DND-41 (cell line): ENCODE results near the gene PTPRN2.

ENCODE experiments used
- ATAC-seq: fragments of 200-7000 bp; cut with Tn5 transposase; 3 replicates; pipeline ENCODE4 v1.9.1; 2021; ENCODE audit warnings: low read depth; ENCODE audit not compliant: insufficient read depth
- DNase-seq: peaks from one replicate; pipeline ENCODE4 v3.0.0-alpha.2; 2020
- H2AFZ ChIP-seq: 2 replicates; pipeline ENCODE4 v1.6.0; 2012; ENCODE audit warnings: low read depth, low read length
- H3K27ac ChIP-seq: 2 replicates; pipeline ENCODE4 v1.5.1; 2012; ENCODE audit warnings: low read length, inconsistent platforms
- H3K27me3 ChIP-seq: fragments of 200-600 bp; sonication (generic); 2 replicates; pipeline ENCODE4 v1.6.0; 2012; ENCODE audit warnings: low read length, mild to moderate bottlenecking, inconsistent platforms; ENCODE audit not compliant: insufficient read depth, poor library complexity
- H3K36me3 ChIP-seq: 2 replicates; pipeline ENCODE4 v1.5.1; 2012; ENCODE audit warnings: low read length, inconsistent platforms; ENCODE audit not compliant: insufficient read depth
- H3K4me1 ChIP-seq: 2 replicates; pipeline ENCODE4 v1.5.1; 2012; ENCODE audit warnings: mild to moderate bottlenecking, low read length; ENCODE audit not compliant: insufficient read depth
- H3K4me2 ChIP-seq: 2 replicates; pipeline ENCODE4 v1.6.0; 2012; ENCODE audit warnings: mild to moderate bottlenecking, moderate library complexity, low read length, inconsistent platforms; ENCODE audit not compliant: insufficient read depth
- H3K4me3 ChIP-seq, 2 experiments: fragments of 200-600 bp in 1 of 2; shearing (Covaris generic) in 1 of 2; 2 replicates each; pipeline ENCODE4 v1.5.1; 2012 to 2016; ENCODE audit warnings: inconsistent platforms in 2 of 2, low read length in 2 of 2, mild to moderate bottlenecking in 2 of 2, low read depth in 1 of 2, moderate library complexity in 1 of 2
- H3K79me2 ChIP-seq: 2 replicates; pipeline ENCODE4 v1.6.0; 2012; ENCODE audit warnings: low read length, inconsistent platforms; ENCODE audit not compliant: insufficient read depth
- H3K9ac ChIP-seq: 2 replicates; pipeline ENCODE4 v1.6.0; 2012; ENCODE audit warnings: low read depth, mild to moderate bottlenecking, inconsistent platforms, low read length, moderate library complexity
- H3K9me3 ChIP-seq: 2 replicates; pipeline ENCODE4 v1.5.1; 2012; ENCODE audit warnings: low read length, moderate library complexity, mild to moderate bottlenecking, inconsistent platforms; ENCODE audit not compliant: insufficient read depth, severe bottlenecking
- H4K20me1 ChIP-seq: 2 replicates; pipeline ENCODE4 v1.6.0; 2012; ENCODE audit warnings: low read length; ENCODE audit not compliant: insufficient read depth
- CTCF ChIP-seq: IDR thresholded peaks from 2 replicates; pipeline ENCODE4 v1.5.1; 2012; ENCODE audit warnings: borderline replicate concordance, low read length, moderate library complexity, mild to moderate bottlenecking; ENCODE audit not compliant: poor library complexity, severe bottlenecking; ENCODE audit errors: extremely low read depth
- EZH2 ChIP-seq: IDR thresholded peaks from 3 replicates; pipeline ENCODE4 v1.6.1; 2012; ENCODE audit warnings: borderline replicate concordance, low read depth, mild to moderate bottlenecking, moderate library complexity, low read length, inconsistent platforms; ENCODE audit not compliant: severe bottlenecking

PTPRN2 gene

DNA sequence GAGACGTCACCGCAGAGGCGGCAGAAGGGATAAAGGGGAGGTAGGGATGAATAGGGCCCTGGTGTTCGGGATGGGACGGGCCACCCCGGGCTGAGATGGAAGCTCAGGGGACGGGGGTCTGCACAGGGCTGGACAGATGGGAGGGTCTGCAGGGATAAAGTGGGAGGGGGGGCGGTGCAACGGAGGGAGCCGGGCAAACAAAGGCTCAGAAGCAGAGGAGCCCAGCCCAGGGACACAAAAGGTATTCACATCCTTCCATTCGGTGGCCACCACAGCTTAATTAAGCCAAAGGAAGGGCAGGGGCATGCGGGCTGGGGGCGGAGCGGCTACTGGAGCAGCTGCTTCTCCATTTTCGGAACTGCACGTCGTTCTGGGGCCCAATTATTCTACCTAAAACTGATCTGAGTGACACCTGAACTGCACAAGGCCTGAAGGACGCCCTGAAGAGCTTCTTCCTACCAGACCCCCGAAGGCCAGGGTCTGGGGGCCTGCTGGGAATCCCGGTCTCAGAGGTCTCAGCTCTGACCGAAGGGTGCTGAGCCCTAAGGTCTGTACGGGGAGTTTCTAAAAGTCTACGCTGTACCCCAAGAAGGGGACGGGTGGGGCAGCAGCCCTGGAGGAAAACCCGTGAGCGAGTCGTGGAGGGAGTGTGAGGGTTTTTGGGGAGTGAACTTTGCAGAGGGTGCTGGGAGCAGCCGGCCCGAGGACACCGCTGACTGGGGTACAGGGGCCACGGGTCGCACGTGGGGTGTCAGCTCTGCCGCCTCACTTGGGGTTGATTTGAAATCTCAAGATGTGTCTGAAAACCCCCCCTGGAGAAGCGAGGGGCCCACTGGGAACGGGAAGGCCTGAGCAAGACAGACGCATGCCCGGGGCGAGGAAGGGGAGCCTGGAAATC, 916.0 kb downstream of the PTPRN2 start:
- TF ChIP-seq EZH2 (no peak), CTCF (no peak)
- Histone ChIP-seq H3K9ac (peak overlapping the region; percentile 68), H3K4me3 (peak overlapping the region in 1 of 2 experiments; percentile 49; a peak in 2 of 4 replicates), H3K27me3 (no peaks in the 10 kb centered on the region), H3K79me2 (peaks cover 93% of the 10 kb centered on the region), H3K27ac (peak overlapping the region; percentile 98), H2AFZ (no peak overlapping the region), H3K9me3 (no peaks in the 10 kb centered on the region), H3K36me3 (peaks cover 51% of the 10 kb centered on the region), H4K20me1 (no peaks in the 10 kb centered on the region), H3K4me2 (peak overlapping the region; percentile 65), H3K4me1 (peaks cover 99% of the 10 kb centered on the region)
- DNase-seq (no peak), ATAC-seq (no peak)

DNA sequence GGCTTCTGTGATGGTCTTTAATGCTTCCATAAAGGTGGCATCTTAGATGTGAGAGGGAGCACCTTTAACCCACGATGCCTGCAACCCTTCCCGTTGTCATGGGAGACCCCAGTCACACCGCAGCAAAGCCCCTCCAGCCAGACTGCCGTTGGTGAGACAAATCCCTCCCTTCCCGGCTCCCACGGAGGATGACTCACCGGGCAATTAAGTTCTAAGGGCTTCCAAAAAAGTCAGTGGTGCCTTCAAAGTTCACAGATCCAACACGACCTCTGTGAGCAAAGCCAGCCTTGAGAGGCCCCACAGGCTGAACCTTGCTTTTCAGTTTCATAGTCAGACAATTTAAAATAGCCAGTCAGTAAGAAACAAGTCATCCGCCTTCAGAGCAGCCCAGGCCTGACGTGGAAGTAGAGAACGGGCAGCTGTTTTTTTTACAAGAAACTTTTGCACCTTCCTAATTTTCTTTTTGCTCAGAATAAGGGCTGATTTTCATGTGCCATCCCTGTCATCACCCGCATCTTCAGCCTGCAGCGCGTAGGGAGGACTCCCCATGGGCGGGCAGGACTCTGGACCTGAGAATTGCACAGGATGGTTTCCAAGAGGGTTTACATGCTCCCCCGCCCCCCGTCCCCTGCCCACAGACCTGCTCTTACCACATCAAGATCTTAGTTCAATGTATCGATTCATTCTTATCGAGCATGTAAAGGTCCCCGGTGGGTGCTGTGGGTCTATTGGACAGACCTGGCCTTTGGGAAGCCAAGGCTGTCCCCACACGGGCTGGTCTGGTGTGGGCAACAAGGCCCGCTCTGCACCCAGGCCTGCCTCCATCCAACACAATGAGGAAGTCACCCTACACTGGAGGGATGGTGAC, 916.9 kb downstream of the PTPRN2 start:
- no peaks in the 10 kb centered on the region for H3K9me3 ChIP-seq
- H2AFZ ChIP-seq: peak overlapping the region; percentile 32
- peaks cover 93% of the 10 kb centered on the region for H3K79me2 ChIP-seq
- no peaks in the 10 kb centered on the region for H4K20me1 ChIP-seq
- peak overlapping the region; percentile 68 for H3K9ac ChIP-seq
- H3K27ac ChIP-seq: peak overlapping the region; percentile 98
- H3K4me1 ChIP-seq: peaks cover 93% of the 10 kb centered on the region
- peak overlapping the region; percentile 65 for H3K4me2 ChIP-seq
- DNase-seq (peak; percentile 78), ATAC-seq (peak; percentile 17)
- H3K4me3 ChIP-seq: peak overlapping the region in 1 of 2 experiments; percentile 49; a peak in 2 of 4 replicates
- H3K36me3 ChIP-seq: peaks cover 45% of the 10 kb centered on the region
- H3K27me3 ChIP-seq: no peaks in the 10 kb centered on the region
- no peak for TF ChIP-seq EZH2
- no peak for TF ChIP-seq CTCF

DNA sequence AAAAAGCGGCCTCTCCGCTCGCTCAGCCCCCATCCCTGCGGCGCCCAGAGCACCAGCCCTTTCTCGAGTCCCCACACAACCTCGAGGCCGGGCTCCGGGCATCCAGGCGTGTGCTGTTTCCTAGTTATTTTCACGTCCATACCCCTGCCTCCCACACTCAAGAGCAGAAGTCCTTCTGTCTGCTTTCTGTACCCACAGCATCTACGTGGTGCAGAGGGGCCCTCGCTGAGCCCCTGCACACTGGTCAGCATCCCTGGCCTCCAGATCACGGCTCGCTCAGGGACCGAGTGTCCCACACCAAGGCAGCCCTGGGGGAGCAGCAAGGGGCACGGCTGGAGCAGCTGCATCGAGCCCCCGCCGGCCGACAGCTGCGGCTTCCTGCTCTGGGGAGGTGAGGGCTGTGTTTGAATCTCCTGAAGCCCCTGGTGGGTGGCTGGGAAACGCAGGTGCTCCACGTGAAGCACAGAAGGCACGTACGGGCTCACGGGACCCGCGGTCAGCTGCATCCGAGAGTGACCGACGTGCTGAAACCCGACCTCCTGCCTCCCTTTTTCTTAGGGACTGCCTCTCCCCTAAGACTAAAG, 917.8 kb downstream of the PTPRN2 start:
- H3K27ac ChIP-seq: peak overlapping the region; percentile 98
- H3K9ac ChIP-seq: peak overlapping the region; percentile 68
- TF ChIP-seq CTCF (peak; percentile 41), EZH2 (no peak)
- no peaks in the 10 kb centered on the region for H3K27me3 ChIP-seq
- H3K4me3 ChIP-seq: peak overlapping the region in 1 of 2 experiments; percentile 49; a peak in 2 of 4 replicates
- H3K9me3 ChIP-seq: no peaks in the 10 kb centered on the region
- H2AFZ ChIP-seq: peak overlapping the region; percentile 32; the same call in 1 of the 2 replicates
- no peaks in the 10 kb centered on the region for H4K20me1 ChIP-seq
- peak overlapping the region; percentile 65 for H3K4me2 ChIP-seq
- H3K4me1 ChIP-seq: peaks cover 91% of the 10 kb centered on the region
- peak; percentile 67 for ATAC-seq
- peak; percentile 87 for DNase-seq
- H3K36me3 ChIP-seq: peaks cover 42% of the 10 kb centered on the region
- peaks cover 93% of the 10 kb centered on the region for H3K79me2 ChIP-seq
